Left kidney (tissue), 8 donors: Measurements from ENCODE around the gene DOC2A. TPM values are rescaled to one million over a fixed set of nuclear protein-coding genes. Genes with fewer than 3 reads are reported as not detected.
A peak's percentile ranks its signal among the peaks of the same experiment; 100 is the strongest.
"Not testable (repeated sequence)": the region's sequence is repeated elsewhere in the genome, so short reads cannot be mapped to it uniquely, and the experiment has no call there.

ENCODE experiments used
- DNase-seq: peaks from one replicate; pipeline ENCODE4 v3.0.0-alpha.2; 2013
- long read RNA-seq, 8 donors: transcript quantifications; one replicate each; lab custom pipeline, GENCODE V29; 2026
- polyA plus RNA-seq: library from polyadenylated mRNA; unstranded; fragments of 120-200 nt; gene quantifications from one replicate; pipeline ENCODE4 v1.2.1, GENCODE V29; 2013; ENCODE audit not compliant: insufficient read length

DOC2A gene
- 3.0 TPM for polyA plus RNA-seq
- long read RNA-seq, donor 1 = 0 reads
- long read RNA-seq, donor 2, partial matches to known transcripts = 0 of 1 reads
- long read RNA-seq, donor 2, other reads (novel, unspliced or antisense) = 0 of 1 reads
- long read RNA-seq, donor 3 = 0 reads
- long read RNA-seq, donor 4 = 0 reads
- long read RNA-seq, donor 5, partial matches to known transcripts = 0 of 1 reads
- long read RNA-seq, donor 5, other reads (novel, unspliced or antisense) = 0 of 1 reads
- long read RNA-seq, donor 6 = 0 reads
- long read RNA-seq, donor 7 = 0 reads
- long read RNA-seq, donor 8 = 0 reads

- no peak for DNase-seq
Observed at GRCh38 chr16:30010844-30011713, at the start of gene DOC2A. Gene DOC2A (minus strand): TSS chr16:30011027. CDS start chr16:30010222, 805 bp downstream.

GRCh38 chr16:30060346-30060745 is 49.5 kb upstream of the DOC2A start:
- no peak for DNase-seq

- DNase-seq = no peak
Observed at GRCh38 chr16:30054959-30055553, 44.2 kb upstream of the DOC2A start.

GRCh38 chr16:30054451-30054850 is 43.6 kb upstream of the DOC2A start:
- DNase-seq = no peak

GRCh38 chr16:30053376-30054015 is 42.7 kb upstream of the DOC2A start:
- no peak for DNase-seq

GRCh38 chr16:30052671-30053372 is 42.0 kb upstream of the DOC2A start:
- DNase-seq = peak; percentile 89

- DNase-seq = no peak
Observed at GRCh38 chr16:30051518-30051917, 40.7 kb upstream of the DOC2A start.

- no peak for DNase-seq
Observed at GRCh38 chr16:30049871-30050270, 39.0 kb upstream of the DOC2A start.

- no peak for DNase-seq
Observed at GRCh38 chr16:30046588-30046987, 35.8 kb upstream of the DOC2A start.

GRCh38 chr16:30046178-30046577 is 35.4 kb upstream of the DOC2A start:
- DNase-seq = no peak

GRCh38 chr16:30041841-30042240 is 31.0 kb upstream of the DOC2A start:
- DNase-seq = no peak

GRCh38 chr16:30040690-30041089 is 29.9 kb upstream of the DOC2A start:
- not testable (repeated sequence) for DNase-seq

- DNase-seq = no peak
Observed at GRCh38 chr16:30040221-30040620, 29.4 kb upstream of the DOC2A start.

GRCh38 chr16:30033270-30033669 is 22.4 kb upstream of the DOC2A start:
- DNase-seq = no peak

GRCh38 chr16:30032083-30032819 is 21.4 kb upstream of the DOC2A start:
- peak; percentile 78 for DNase-seq

- DNase-seq = no peak
Observed at GRCh38 chr16:30031477-30031918, 20.7 kb upstream of the DOC2A start.

- DNase-seq = peak; percentile 26
Observed at GRCh38 chr16:30030841-30031413, 20.1 kb upstream of the DOC2A start, which contains the start of gene TLCD3B. Gene TLCD3B (minus strand): TSS chr16:30031271. CDS start chr16:30030527, 744 bp downstream.

- DNase-seq = no peak
Observed at GRCh38 chr16:30030011-30030685, 19.3 kb upstream of the DOC2A start.

GRCh38 chr16:30028438-30029076 is 17.7 kb upstream of the DOC2A start:
- DNase-seq = peak; percentile 31
